Endothelial cell of umbilical vein (primary cell): ENCODE data around the gene RWDD2A. TPM values are rescaled to one million over a fixed set of nuclear protein-coding genes. Genes with fewer than 3 reads are reported as not detected.

ENCODE experiments used
- BruUV-seq: library from RNA; stranded (reverse); fragments of 400-500 nt; replicated peaks from 2 replicates; lab custom pipeline; 2021; lab: Mats Ljungman, UMichigan
- CTCF ChIA-PET: fragments of 300-600, 350-600 bp; sonication (Branson Sonifier 250); formaldehyde crosslinking; loops from one replicate; lab custom pipeline; 2021; ENCODE audit warnings: antibody characterized with exemption, inconsistent platforms; lab: Charles Lee
- POLR2A ChIA-PET: fragments of 300-600, 350-600 bp; sonication (Branson Sonifier 250); formaldehyde crosslinking; loops from one replicate; lab custom pipeline; 2021; ENCODE audit warnings: antibody characterized with exemption, inconsistent platforms; lab: Charles Lee
- DNase-seq: peaks from one replicate; pipeline ENCODE4 v3.0.0-alpha.2; 2011; ENCODE audit warnings: low read depth, low spot score
- FAIRE-seq: peaks from 2 replicates; lab custom pipeline; 2011; peaks lifted over from hg19 to GRCh38; lab: Jason Lieb, UNC
- H2AFZ ChIP-seq: 2 replicates; pipeline ENCODE4 v1.6.0; 2012; ENCODE audit warnings: low read depth, low read length, control low read depth, inconsistent platforms
- H3K27ac ChIP-seq: 2 replicates; pipeline ENCODE4 v1.5.1; 2011; ENCODE audit warnings: low read depth, mild to moderate bottlenecking, control low read depth, low read length, moderate library complexity; ENCODE audit not compliant: insufficient read depth
- H3K27me3 ChIP-seq, 2 experiments: 2 replicates each; pipeline versions ENCODE4 v1.6.0 to v1.6.1; 2011; ENCODE audit warnings: low read length in 2 of 2, mixed read lengths in 1 of 2; ENCODE audit not compliant: control insufficient read depth in 2 of 2, insufficient read depth in 2 of 2
- H3K36me3 ChIP-seq, 2 experiments: 2 replicates in 1 of 2; 3 replicates in 1 of 2; pipeline ENCODE4 v1.5.1; 2011; ENCODE audit warnings: low read length in 2 of 2, mild to moderate bottlenecking in 1 of 2, moderate library complexity in 1 of 2; ENCODE audit not compliant: control insufficient read depth in 2 of 2, insufficient read depth in 2 of 2; ENCODE audit errors: extremely low read depth in 1 of 2
- H3K4me1 ChIP-seq: 3 replicates; pipeline ENCODE4 v1.5.1; 2011; ENCODE audit warnings: mild to moderate bottlenecking, low read length; ENCODE audit not compliant: control insufficient read depth, insufficient read depth; ENCODE audit errors: extremely low read depth
- H3K4me2 ChIP-seq: 2 replicates; pipeline ENCODE4 v1.6.1; 2011; ENCODE audit warnings: low read length, control low read depth, mixed read lengths; ENCODE audit not compliant: insufficient read depth
- H3K4me3 ChIP-seq, 3 experiments: fragments of 200-600 bp in 1 of 3; sonication (generic), shearing (Covaris generic) in 1 of 3; replicated peaks in 1 of 3; 2 replicates each; pipeline ENCODE4 v1.5.1; 2011 to 2016; ENCODE audit warnings: control low read depth in 3 of 3, low read length in 3 of 3, mild to moderate bottlenecking in 2 of 3, inconsistent platforms in 1 of 3, low read depth in 1 of 3, moderate library complexity in 1 of 3; ENCODE audit not compliant: insufficient read depth in 1 of 3
- H3K79me2 ChIP-seq: 2 replicates; pipeline ENCODE4 v1.6.0; 2012; ENCODE audit warnings: low read length, inconsistent platforms; ENCODE audit not compliant: control insufficient read depth, insufficient read depth
- H3K9ac ChIP-seq: replicated peaks from 2 replicates; pipeline ENCODE3; 2011; ENCODE audit warnings: low read length, control low read depth; ENCODE audit not compliant: insufficient read depth; ENCODE audit errors: extremely low read depth
- H3K9me1 ChIP-seq: replicated peaks from 3 replicates; pipeline ENCODE4 v1.6.0; 2011; ENCODE audit warnings: mild to moderate bottlenecking, low read length; ENCODE audit not compliant: control insufficient read depth, insufficient read depth; ENCODE audit errors: extremely low read depth
- H3K9me3 ChIP-seq: replicated peaks from 2 replicates; pipeline ENCODE4 v1.5.1; 2012; ENCODE audit warnings: low read length, inconsistent platforms; ENCODE audit not compliant: control insufficient read depth, insufficient read depth
- H4K20me1 ChIP-seq: replicated peaks from 2 replicates; pipeline ENCODE3; 2011; ENCODE audit warnings: mild to moderate bottlenecking, low read length; ENCODE audit not compliant: control insufficient read depth, insufficient read depth; ENCODE audit errors: extremely low read depth
- CTCF ChIP-seq, 2 donors: IDR thresholded peaks; 1 replicate in 1 of 2; 2 replicates in 1 of 2; pipeline ENCODE4 v1.5.1; 2011; ENCODE audit warnings: low read length in 2 of 2, mild to moderate bottlenecking in 2 of 2, moderate library complexity in 2 of 2, control low read depth in 1 of 2, inconsistent platforms in 1 of 2, low read depth in 1 of 2; ENCODE audit not compliant: insufficient read depth in 1 of 2; ENCODE audit errors: extremely low read depth in 1 of 2
- EZH2 ChIP-seq: IDR thresholded peaks from 2 replicates; pipeline ENCODE4 v1.6.1; 2012; ENCODE audit warnings: borderline replicate concordance, low read depth, mild to moderate bottlenecking, moderate library complexity, low read length, inconsistent platforms; ENCODE audit not compliant: severe bottlenecking
- FOS ChIP-seq: IDR thresholded peaks from 2 replicates; pipeline ENCODE4 v1.6.1; 2011; ENCODE audit warnings: mild to moderate bottlenecking, low read length, moderate library complexity, borderline replicate concordance; ENCODE audit not compliant: insufficient read depth
- GATA2 ChIP-seq: IDR thresholded peaks from 2 replicates; pipeline ENCODE4 v1.7.0; 2011; ENCODE audit warnings: low read depth, mild to moderate bottlenecking, moderate library complexity, mixed read lengths, low read length; ENCODE audit not compliant: insufficient read length, insufficient read depth
- JUN ChIP-seq: IDR thresholded peaks from 2 replicates; pipeline ENCODE4 v1.6.1; 2011; ENCODE audit warnings: borderline replicate concordance, low read depth; ENCODE audit not compliant: insufficient read length, insufficient read depth
- MAX ChIP-seq: IDR thresholded peaks from 2 replicates; pipeline ENCODE4 v1.6.1; 2011; ENCODE audit not compliant: insufficient read depth, insufficient read length
- MYC ChIP-seq: IDR thresholded peaks from one replicate; pipeline ENCODE4 v1.6.1; 2011; ENCODE audit warnings: mild to moderate bottlenecking, low read depth, low read length
- POLR2A ChIP-seq: IDR thresholded peaks from 2 replicates; pipeline ENCODE4 v1.6.1; 2012; ENCODE audit warnings: low read depth, mild to moderate bottlenecking, control low read depth, low read length
- POLR2AphosphoS5 ChIP-seq: IDR thresholded peaks from 2 replicates; pipeline ENCODE4 v1.6.1; 2012; ENCODE audit warnings: low read depth, mild to moderate bottlenecking, control low read depth, low read length, moderate library complexity; ENCODE audit not compliant: insufficient read depth
- dilution Hi-C: fragments of 300-500 bp; cut with MboI; formaldehyde crosslinking; loops from one replicate; pipeline ENCODE4 v1.15.0; 2019; ENCODE audit warnings: low sequenced_read_pairs; ENCODE audit not compliant: extremely low pct_ligation_motif_present
- intact Hi-C: fragments of 100-400 bp; cut with micrococcal nuclease; formaldehyde crosslinking; loops from one replicate; pipeline ENCODE4 v1.10.0; 2022
- polyA plus RNA-seq, 4 experiments: library from polyadenylated mRNA; depleted of rRNA in 3 of 4; stranded (reverse) in 3 of 4; unstranded in 1 of 4; fragments of >200 nt; gene quantifications; 2 replicates each; pipeline versions ENCODE4 v1.2.1 to v1.2.3, GENCODE V29; 2011 to 2012; ENCODE audit warnings: missing spikeins in 1 of 4
- total RNA-seq: library from RNA; stranded (reverse); gene quantifications from 2 replicates; pipeline ENCODE4 v1.2.3, GENCODE V29; 2021

Gene RWDD2A
- total and polyA plus RNA-seq, 2 donors (not counting 3 experiments of a cell fraction or from before 2014, with no cell fraction given) = 3.2 to 4.5 TPM

GRCh38 chr6:83182114-83182513 lies 11.0 kb upstream of the RWDD2A start:
- H3K36me3 ChIP-seq = peaks cover 5 to 42% of the 10 kb centered on the region in 2 experiments
- FAIRE-seq (no peak), DNase-seq (no peak)
- no peak overlapping the region for H2AFZ ChIP-seq
- no peaks in the 10 kb centered on the region for H3K4me1 ChIP-seq
- H3K27ac ChIP-seq = no peak overlapping the region
- ChIA-PET CTCF (interaction anchor here (1.1 to 1.5 kb wide), 2 partner anchors 33 to 114 kb away, joined by 3 read pairs; partner anchors contain the start of gene DOP1A), POLR2A (no interaction called here)
- no peak for TF ChIP-seq POLR2AphosphoS5
- no peak for TF ChIP-seq MAX
- no peak for TF ChIP-seq MYC
- TF ChIP-seq CTCF (IDR thresholded peaks at IDR 0.05; ENCODE audit: extremely low read depth in 1 of 2, insufficient read depth in 1 of 2, low read depth in 1 of 2, low read length in 2 of 2) = no peak
- TF ChIP-seq FOS = no peak
- TF ChIP-seq EZH2 = no peak
- no peak for TF ChIP-seq JUN
- no peak for TF ChIP-seq POLR2A
- TF ChIP-seq GATA2 = no peak
- H3K27me3 ChIP-seq = no peaks in the 10 kb centered on the region
- dilution Hi-C loops = no loop called here
- H3K4me2 ChIP-seq = no peak overlapping the region
- intact Hi-C loops = loop anchor here (2.0 kb wide), 1 partner anchor 13 kb away; no protein-coding TSS in a partner anchor
- no peak overlapping the region for H3K4me3 ChIP-seq
- BruUV-seq = no TSS peak
- H3K9me1 ChIP-seq = no peaks in the 10 kb centered on the region
- H3K9ac ChIP-seq = no peak overlapping the region
- no peaks in the 10 kb centered on the region for H4K20me1 ChIP-seq
- H3K79me2 ChIP-seq = peaks cover 2% of the 10 kb centered on the region
- H3K9me3 ChIP-seq = no peaks in the 10 kb centered on the region
